HG02588 (cell line): Measurements from ENCODE around the gene TADA1.
"Not testable (repeated sequence)": the region's sequence is repeated elsewhere in the genome, so short reads cannot be mapped to it uniquely, and the experiment has no call there.

ENCODE experiments used
- ATAC-seq: cut with Tn5 transposase; IDR thresholded peaks from one replicate; pipeline ENCODE4 v1.9.1; 2021; ENCODE audit warnings: mild to moderate bottlenecking, moderate library complexity; ENCODE audit not compliant: unreplicated experiment

Gene TADA1

GRCh38 chr1:166844791-166845190 lies 31.3 kb downstream of the TADA1 start:
- ATAC-seq, result no peak

GRCh38 chr1:166843769-166844596 lies 32.1 kb downstream of the TADA1 start:
- ATAC-seq, result no peak

- ATAC-seq, result no peak
Observed at GRCh38 chr1:166843322-166843721, 32.7 kb downstream of the TADA1 start.

- no peak for ATAC-seq
Observed at GRCh38 chr1:166840309-166841274, 35.5 kb downstream of the TADA1 start.

GRCh38 chr1:166839600-166840308 lies 36.3 kb downstream of the TADA1 start:
- peak; percentile 44 for ATAC-seq

GRCh38 chr1:166838766-166839599 lies 37.1 kb downstream of the TADA1 start, which contains the start of gene POGK:
POGK (plus strand) TSS chr1:166839475; CDS start chr1:166840957, 1,482 bp downstream.
- ATAC-seq, result peak; percentile 96

GRCh38 chr1:166836733-166837132 lies 39.3 kb downstream of the TADA1 start:
- no peak for ATAC-seq

GRCh38 chr1:166829762-166830161 lies 46.3 kb downstream of the TADA1 start:
- ATAC-seq, result not testable (repeated sequence)

- no peak for ATAC-seq
Observed at GRCh38 chr1:166827426-166827825, 48.6 kb downstream of the TADA1 start.

- no peak for ATAC-seq
Observed at GRCh38 chr1:166822385-166822784, 53.7 kb downstream of the TADA1 start.

GRCh38 chr1:166819974-166820373 lies 56.1 kb downstream of the TADA1 start:
- ATAC-seq, result no peak

GRCh38 chr1:166814611-166815010 lies 61.5 kb downstream of the TADA1 start:
- ATAC-seq, result no peak

- ATAC-seq, result no peak
Observed at GRCh38 chr1:166813508-166814223, 62.4 kb downstream of the TADA1 start.

GRCh38 chr1:166811691-166812090 lies 64.4 kb downstream of the TADA1 start:
- ATAC-seq, result no peak

GRCh38 chr1:166808952-166809351 lies 67.1 kb downstream of the TADA1 start:
- no peak for ATAC-seq
